Measurements from ENCODE around the gene PGAM2.
A peak's percentile ranks its signal among the peaks of the same experiment; 100 is the strongest.
"Not testable (repeated sequence)": the region's sequence is repeated elsewhere in the genome, so short reads cannot be mapped to it uniquely, and the experiment has no call there.

PGAM2 gene

DNA sequence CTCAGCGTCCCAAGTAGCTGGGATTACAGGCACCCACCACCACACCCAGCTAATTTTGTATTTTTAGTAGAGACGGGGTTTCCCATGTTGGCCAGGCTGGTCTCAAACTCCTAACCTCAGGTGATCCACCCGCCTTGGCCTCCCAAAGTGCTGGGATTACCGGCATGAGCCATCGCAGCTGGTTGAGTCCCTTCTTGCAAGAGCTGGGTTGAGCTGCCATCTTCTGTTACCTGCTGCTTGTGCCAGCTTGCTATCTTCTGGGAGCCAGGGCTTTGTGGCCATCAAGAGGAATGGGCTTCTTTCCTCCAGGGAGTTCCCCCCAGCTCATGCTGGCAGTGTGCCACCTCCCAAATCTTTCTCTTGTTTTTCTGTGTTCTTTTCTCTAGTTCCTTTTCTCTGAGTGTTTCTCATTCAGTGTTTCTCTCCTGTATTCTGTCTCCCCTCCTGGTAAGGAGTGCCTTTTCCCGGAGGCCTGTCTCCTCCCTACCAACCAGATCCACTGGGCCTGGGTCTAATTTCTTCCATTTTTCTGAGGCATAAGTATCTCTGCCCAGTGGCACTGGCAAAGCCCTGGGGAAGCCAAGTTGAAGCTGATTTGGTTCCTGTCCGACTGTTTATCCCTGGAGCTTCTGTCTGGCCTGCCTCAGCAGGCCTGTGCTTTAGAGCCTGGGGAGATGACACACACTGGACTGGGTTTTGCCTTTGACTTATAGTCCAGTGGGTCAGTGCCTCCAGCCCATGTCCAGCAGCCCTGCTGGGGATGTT, 17.2 kb downstream of the PGAM2 start:
- DNase-seq (ENCODE audit: low read depth) = no peak

DNA sequence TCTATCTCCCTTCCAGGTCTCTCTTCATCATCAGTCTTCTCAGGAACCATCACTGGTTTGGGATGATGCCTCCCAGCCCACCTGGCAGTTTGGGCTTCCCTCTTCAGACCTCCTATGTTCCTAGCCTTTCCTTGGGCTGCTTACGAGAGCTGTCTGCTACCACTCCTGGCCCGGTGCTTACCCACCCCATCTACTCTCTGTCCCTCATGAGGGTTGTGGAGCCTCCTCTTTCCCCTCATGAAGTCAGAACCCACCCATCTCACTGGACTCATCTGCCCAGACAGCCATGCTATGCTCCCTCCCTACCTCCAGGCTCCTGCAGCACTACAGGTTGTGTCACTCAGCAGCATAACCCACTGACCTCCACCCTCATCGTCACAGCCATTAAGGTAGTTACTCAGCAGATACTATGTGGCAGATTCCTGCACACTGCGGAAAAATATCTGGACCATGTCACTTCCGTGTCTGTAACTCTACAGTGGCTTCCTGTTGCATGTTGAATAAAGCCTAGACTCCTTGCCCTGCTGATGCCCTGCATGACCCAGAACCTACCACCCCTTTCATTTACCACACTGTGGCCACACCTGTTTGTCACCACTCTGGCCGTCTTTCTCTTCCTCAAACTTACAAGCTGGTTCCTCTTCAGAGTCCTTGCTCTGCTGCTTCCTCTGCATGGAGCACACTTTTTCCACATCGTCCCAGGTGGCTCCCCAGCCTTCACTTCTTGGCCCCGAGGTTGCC, 18.9 kb downstream of the PGAM2 start:
- no peak for DNase-seq (ENCODE audit: low read depth)

DNA sequence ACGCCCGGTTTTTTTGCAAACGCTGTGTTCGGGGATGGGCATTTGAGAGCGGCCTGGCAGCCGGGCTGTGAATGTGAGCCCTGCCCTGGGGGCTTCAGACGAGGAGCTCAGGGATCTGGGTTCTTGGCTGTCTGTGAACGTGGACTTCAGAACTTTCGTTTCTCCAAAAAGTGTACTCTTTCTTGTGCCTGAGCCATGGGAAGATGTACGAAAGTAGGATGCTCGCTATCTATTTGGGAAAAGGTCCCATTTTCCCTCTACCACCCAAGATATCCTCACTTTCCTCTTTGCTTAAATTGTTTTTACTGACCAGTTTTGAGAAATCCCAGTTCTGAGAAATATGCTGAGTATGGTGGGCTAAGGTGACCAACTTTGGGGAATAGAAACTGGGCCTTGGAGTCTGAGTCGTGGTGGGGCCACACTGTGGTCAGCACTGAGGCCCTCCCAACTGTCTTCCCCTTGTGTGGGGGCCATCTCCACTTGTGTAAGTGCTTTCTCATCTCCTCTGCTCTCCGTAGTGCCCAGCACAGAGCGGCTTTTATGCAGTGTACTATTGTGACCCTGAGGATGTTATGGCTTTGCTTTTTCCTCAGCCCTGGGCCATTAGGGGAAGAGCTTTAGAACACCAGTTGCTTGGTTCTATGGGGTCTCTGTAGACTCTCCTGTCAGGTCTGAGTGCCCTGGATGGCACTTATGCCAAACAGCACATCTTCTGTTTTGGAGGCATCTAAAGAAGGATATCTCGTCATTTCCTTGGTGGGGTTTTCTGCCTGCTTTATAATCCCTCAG, 19.9 kb downstream of the PGAM2 start:
- no peak for DNase-seq (ENCODE audit: low read depth)

DNA sequence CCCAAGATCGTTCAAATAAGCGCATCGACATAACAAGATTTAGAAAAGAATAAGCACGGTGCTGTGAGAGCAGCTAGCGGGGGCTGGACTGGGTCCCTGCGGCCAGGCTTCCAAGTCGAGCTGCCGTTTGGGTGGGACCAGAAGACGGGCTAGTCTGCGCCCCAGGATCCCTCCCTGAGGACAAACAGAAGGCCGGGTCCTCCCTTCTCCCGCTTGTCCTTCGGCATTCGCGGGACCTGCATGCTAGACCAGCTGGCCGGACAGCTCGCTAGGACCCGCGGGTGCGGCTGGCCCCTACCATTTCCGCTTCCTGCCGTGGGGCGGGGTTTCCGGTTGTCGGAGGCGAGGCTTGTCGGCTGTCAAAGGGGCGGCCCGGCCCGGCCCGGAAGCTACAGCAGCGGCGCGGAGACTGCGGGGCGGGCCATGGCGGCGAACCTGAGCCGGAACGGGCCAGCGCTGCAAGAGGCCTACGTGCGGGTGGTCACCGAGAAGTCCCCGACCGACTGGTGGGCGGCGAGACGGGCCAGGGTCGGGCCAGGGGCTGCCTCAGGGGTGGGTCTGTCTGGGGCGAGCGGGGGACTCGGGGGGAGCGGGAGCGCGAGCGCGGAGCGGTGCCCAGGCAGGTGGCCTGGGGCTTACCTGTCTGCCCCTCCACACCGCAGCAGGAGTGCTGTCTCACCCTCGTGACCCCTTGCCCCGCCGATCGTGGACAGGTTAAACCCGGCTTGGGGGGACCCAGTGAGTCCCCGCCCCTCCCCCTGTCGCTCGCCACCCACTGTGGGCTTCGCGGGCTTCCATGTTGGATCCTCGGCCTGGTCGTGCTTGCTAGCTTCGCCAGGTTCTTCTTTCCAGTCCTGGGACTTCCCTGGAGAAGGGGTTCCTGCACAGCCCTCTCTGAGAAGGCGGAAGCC, 20.8 kb downstream of the PGAM2 start, which contains the start of gene DBNL:
Gene DBNL (plus strand): TSS at position 388 of the 911 bp plus-strand sequence. CDS start 36 bp downstream, at position 424.
- peak; percentile 91 for DNase-seq (ENCODE audit: low read depth)

DNA sequence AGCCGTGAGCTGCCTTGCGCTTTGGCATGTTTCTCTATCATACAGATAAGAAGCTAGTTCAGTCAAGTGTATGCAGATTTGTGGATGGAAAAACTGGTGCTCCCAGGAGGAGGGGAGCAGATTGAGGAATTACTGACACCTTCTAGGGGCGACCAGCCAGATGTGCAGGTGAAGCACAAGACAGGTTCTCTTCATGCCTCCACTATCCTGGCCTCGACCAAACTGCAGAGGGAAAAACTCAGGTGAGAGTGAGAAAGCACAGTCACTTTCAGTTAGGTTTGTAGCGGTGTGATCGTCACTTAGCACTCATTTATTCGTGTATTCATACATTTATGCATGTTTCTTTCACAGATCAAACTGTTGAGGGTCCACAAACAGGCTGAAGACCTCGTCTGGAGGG, 21.5 kb downstream of the PGAM2 start:
- no peak for DNase-seq (ENCODE audit: low read depth)

DNA sequence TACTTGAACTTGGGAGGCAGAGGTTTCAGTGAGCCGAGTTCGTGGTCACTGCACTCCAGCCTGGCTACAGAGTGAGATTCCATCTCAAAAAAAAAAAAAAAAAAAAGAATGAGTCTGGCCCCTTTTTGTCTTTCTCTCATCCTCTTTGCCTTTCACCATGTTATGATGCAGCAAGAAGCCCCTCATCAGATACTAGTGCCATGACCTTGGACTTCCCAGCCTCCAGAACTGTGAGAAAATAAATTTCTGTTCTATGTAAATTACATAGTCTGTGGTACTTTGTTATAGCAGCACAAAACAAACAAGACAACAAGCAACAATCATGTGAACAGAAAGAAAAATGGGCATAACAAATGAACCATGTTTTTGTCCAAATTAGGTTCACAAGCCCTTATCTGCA, 23.1 kb downstream of the PGAM2 start:
- no peak for DNase-seq (ENCODE audit: low read depth)

DNA sequence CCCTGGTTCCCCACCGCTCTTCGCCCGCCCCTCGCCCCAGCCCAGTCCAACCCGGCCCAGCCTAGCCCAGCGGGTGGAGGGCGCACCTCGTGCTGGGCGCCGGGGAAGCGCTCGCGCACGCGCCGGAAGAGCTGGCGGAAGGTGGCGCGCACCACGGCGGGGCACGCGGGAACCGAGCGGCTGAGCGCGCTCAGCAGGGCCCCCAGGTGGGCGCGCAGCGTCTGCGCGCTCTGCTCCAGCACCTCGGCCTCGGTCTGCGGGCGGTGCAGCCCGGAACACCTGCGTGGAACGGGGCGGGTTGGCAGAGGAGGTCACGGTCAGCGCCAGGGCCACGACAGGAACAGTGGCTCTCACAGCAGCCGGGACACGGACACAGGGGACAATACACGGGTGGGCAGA, 24.9 kb downstream of the PGAM2 start:
- peak; percentile 39 for DNase-seq (ENCODE audit: low read depth)

DNA sequence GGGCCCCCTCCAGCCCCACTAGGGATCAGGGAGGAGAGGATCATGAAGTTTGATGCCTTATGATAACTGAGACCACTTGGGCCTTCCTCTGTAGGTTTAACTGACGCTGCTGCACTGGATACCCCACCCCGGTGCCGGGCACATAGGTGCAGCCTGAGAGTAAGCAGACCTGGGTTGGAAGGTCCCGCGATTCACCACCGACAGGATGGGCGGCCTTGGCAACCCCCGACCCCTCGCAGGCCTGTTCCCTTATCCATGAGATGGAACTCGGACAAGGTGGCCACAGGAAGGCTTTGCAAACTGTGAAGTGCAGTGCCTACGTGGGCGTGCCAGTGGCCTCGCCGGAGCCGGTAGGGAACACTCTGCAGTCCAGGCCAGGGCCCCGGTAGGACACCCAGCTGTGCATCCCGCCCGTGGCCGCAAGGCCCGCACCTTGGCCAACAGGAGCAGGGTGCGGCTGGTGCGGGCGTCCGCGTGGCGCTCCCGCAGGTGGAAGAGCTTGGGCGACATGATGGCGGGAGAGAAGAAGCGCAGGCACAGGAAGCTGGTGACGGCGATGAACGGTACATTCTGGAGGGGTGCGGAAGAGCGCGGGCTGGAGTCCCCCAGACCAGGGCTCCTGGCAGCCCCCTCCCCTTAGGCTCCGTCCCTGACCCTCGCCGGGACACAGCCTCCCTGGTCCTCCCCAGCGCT, 25.4 kb downstream of the PGAM2 start:
- not testable (repeated sequence) for DNase-seq (ENCODE audit: low read depth)

DNA sequence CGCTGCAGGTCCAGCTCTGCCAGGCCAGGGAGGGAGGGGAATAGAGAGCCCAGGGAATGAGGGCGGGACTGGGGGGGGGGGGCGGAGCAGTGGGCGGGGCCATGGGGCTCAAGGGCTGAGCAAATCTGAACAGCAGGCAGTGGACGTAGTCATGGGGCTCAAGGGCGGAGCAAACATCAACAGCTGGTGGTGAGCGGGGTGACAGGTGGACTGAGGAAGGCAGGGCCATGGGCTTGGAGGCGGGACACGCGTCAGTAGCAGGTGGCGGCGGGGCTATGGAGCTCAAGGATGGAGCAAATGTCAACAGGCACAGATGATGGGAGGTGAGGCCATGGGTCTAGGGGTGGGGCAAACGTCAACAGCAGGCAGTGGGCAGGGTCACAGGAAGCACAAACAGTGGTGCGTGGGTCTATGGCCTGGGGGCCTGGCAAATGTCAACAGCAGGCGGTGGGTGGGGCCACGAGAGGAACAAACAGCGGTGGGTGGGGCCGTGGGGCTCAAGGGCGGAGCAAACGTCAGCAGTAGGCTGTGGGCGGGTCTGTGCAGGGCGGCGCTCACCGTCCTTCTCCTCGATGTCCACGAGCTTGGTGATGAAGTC, 26.3 kb downstream of the PGAM2 start:
- DNase-seq (ENCODE audit: low read depth) = peak; percentile 76

DNA sequence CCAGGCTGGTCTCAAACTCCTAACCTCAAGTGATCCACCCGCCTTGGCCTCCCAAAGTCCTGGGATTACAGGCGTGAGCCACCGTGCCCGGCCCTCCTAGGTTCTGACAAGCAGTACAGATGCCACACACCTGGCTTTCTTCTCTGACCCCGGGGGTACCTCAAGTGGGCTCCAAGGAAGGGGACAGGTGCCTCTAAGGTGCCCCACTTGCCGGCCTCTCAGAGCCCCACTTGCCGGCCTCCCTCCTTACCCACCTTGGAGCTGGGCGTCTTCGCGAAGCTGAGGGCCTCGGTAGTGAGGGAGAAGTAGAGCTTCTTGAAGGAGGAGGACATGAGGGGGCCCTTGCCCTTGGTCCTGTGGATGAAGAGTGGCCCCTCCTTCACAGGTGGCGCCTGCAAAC, 26.8 kb downstream of the PGAM2 start:
- not testable (repeated sequence) for DNase-seq (ENCODE audit: low read depth)

DNA sequence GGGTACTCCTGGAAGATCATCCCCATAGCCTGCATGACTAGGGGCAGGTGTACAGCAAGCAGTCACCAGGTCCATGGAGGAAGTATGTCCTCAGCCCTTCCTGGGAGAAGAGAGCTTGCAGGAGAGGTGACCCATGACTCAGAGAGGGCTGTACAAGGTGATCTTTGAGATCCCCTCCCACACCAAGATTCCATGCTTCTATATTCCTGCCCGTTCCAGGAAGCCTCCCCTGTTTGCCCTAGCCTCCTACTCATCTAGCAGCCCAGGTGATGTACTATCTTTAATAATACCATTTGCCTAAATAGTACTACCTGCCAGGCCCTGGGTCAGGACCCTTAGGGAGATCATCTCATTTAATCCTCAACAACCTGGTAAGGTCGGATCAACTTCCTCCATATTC, 27.4 kb downstream of the PGAM2 start:
- DNase-seq (ENCODE audit: low read depth) = not testable (repeated sequence)

DNA sequence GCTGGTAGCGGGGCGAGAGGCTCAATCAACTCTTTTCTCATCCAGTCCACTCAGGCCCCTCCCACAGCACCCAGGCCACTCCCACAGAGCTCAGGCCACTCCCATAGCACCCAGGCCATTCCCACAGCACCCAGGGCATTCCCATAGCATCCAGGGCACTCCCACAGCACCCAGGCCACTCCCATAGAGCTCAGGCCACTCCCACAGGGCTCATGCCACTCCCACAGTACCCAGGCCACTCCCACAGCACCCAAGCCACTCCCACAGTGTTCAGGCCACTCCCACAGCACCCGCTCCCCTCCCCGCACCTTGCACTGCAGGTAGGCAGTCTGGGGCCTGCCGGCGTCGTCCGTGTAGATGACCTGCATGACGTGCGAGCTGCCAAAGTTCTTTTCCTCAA, 29.0 kb downstream of the PGAM2 start:
- DNase-seq (ENCODE audit: low read depth) = not testable (repeated sequence)

DNA sequence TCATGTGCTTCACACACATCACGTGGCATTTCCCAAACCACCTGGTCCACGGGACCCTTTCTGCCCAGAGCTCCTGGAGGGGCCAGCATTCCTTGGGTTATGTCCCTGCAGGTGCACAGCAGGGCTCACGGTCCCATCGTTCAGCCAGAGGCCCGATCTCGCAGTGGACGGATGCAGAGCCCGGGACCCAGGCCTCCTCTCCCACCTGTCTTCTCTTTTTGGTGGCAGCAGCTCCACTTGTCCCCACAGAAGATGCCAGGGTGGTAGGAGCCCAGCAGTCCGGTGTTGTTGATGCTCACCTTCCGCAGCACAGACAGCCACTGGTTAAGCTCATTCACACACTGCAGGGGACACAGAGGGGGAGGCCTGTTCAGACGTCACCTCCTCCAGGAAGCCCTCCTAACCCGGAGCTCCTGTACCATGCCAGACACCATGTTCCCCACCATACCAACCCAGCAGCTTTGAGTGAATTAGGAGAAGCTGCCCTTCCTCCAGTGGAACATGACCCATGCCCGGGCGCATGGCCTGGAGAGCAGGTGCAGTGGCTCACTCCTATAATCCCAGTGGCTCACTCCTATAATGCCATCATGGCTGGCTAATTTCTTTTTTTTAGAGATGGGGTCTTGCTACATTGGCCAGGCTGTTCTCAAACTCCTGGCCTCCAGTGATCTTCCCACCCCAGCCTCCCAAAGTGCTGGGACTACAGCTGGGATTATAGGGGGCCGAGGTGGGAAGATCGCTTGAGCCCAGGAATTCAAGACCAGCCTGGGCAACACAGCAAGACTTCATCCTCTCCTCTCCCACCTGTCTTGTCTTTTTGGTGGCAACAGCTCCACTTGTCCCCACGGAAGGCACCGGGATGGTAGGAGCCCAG, 31.2 kb downstream of the PGAM2 start:
- DNase-seq (ENCODE audit: low read depth) = not testable (repeated sequence)

DNA sequence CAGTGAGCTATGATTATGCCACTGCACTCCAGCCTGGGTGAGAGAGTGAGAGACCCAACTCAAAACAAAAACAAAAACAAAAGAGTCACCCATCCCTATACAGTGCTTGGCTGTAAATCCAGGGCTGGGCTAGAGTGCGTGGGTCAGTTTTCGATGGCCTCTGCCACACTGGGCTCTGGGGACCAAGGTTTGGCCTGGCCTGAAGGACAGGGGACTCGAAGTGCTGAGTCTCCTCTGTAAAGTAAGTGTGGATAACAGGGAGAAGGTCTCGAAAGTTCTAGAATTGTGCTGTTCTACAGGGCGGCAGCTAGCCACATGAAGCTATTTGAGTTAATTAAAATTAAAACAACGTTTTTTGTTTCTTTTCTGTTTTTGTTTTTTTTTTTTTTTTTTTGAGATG, 33.3 kb downstream of the PGAM2 start:
- DNase-seq (ENCODE audit: low read depth) = not testable (repeated sequence)

DNA sequence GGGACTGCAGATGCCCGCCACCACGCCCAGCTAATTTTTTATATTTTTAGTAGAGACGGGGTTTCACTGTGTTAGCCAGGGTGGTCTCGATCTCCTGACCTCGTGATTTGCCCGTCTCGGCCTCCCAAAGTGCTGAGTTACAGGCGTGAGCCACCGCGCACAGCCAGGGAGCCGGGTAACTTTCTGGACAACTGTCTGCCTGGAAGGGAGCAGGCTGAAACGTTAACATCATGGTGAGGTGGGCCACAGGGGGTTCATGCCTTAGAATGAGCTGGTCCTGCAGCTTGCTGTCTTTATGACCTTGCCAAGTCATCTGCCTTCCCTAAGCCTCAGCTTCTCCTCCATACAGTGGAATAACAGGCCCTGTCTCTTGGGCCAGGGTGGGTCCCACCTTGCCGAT, 34.0 kb downstream of the PGAM2 start:
- not testable (repeated sequence) for DNase-seq (ENCODE audit: low read depth)

DNA sequence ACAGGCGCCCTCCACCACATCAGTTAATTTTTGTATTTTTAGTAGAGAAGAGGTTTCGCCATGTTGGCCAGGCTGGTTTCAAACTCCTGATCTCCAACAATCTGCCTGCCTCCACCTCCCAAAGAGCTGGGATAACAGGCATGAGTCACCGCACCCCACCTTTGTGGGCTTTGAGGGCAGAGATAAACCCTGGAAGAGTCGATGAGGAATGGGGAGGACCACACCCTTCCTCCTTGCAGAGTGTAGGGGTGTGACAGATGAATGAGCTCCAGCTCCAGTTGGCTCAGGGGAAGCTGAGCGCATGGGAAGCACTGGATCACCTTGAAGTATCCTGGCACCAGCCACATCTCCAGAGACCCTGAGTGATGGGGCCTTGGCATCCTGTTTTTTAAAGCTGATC, 35.3 kb downstream of the PGAM2 start:
- not testable (repeated sequence) for DNase-seq (ENCODE audit: low read depth)

DNA sequence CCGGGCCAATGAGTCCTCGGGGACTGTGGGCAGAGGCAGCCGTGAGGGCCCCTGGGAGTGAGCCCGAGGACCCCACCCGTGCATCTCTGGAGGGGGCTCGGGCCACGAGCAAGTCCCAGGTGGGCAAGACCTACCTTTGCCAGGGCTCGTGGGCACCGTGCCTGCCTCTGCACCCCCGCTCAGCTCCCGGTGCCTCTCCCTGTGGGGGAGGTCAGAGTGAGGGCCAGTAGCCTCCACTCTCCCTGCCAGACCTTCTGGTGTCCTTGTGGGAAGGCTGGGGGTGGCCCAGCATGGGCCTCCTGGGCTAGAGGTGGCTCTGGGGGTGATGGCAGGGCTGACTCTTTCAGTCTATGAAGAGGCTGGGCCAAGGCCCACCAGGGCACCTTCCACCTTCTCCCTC, 35.9 kb downstream of the PGAM2 start:
- not testable (repeated sequence) for DNase-seq (ENCODE audit: low read depth)

DNA sequence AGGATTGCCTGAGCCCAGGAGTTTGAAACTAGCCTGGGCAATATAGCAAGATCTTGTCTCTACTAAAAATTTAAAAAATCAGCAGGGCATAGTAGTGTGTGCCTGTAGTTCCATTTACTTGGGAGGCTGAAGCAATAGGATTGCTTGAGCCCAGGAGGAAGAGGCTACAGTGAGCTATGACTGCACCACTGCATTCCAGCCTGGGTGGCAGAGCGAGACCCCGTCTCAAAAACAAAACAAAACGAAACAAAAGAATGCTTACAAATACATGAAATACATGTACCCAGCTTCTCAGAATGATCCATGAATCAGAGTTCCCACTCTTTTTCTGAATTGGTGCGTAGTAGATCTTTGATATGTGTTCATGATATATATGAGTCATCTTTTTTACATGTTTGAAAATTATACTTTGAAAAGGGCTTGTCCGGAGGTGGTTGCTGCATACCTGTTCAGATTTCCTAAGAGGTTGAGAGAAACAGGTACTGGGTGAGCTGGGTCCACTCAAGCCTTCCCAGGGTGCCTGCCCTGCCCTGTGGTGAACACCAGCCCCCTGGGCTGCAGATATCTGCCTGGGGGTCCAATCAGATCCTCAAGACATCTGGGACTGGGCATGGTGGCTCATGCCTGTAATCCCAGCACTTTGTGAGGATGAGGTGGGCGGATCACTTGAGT, 42.4 kb downstream of the PGAM2 start:
- not testable (repeated sequence) for DNase-seq (ENCODE audit: low read depth)

DNA sequence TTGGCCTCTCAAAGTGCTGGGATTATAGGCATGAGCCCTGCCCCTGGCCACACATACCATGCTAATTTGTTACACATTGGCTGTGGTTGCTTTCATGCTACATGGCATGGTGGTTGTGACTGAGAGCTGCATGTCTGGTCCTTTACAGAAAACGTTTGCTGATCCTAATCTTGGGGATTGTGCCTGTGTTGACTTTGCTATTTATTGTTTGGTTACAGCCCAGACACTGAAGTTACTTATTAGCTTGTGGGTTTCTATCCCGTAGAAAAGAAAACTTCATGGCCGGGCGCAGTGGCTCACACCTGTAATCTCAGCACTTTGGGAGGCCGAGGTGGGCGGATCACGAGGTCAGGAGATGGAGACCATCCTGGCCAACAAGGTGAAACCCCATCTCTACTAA, 43.3 kb downstream of the PGAM2 start:
- DNase-seq (ENCODE audit: low read depth) = not testable (repeated sequence)

All from stimulated activated CD8-positive, alpha-beta memory T cell treated with anti-CD3 and anti-CD28 coated beads, Interleukin-4, amount 100 ng/mL, for 24 hours (primary cell).